COR-L47 (cell line): ENCODE data around the gene LYRM9.
"Not testable (repeated sequence)": the region's sequence is repeated elsewhere in the genome, so short reads cannot be mapped to it uniquely, and the experiment has no call there.

Experiments
- DNase-seq: peaks from one replicate; lab custom pipeline; 2025; lab: John Stamatoyannopoulos, UW

Gene LYRM9

GRCh38 chr17:27839571-27840405 is 53.4 kb downstream of the LYRM9 start:
- not testable (repeated sequence) for DNase-seq

GRCh38 chr17:27838607-27839006 is 54.6 kb downstream of the LYRM9 start:
- not testable (repeated sequence) for DNase-seq

GRCh38 chr17:27837769-27838168 is 55.4 kb downstream of the LYRM9 start:
- not testable (repeated sequence) for DNase-seq

GRCh38 chr17:27836651-27837050 is 56.5 kb downstream of the LYRM9 start:
- DNase-seq = no peak

DNA sequence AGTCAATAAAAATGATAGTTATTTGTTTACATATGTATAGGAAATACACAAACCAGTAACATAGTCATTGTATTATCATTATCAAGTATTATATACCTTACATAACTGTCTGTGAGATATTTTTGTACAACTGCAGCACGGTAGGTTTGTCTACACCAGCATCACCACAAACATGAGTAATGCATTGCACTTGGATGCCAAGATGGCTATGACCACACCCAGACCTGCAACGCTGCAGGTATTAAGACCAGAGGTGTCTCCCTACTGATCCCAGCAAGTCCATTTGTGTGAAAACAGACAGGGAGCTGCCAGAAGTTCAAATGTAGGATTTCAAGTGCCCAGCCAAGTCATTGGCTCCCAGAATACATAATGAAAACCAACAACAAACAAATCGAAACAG is 58.6 kb downstream of the LYRM9 start:
- DNase-seq = no peak

DNA sequence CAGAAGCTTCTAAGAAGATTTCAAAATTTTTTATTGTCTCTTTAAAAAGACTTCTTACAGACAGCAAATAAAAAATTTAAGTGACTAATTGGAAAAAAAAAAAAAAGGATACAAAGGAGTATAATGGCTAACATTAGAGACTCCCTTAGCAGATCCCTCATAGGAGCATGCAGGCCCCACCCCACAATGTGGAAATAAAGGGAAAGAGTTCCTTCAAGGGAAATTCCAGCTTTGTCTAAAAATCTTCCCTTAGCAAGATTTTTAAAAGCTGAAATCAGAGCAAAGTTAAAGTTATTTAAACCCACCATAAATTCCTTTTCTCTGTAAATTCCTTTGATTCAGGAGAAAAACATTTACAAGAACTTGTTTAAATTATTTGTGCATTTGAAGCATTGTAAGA is 60.3 kb downstream of the LYRM9 start:
- DNase-seq = no peak

DNA sequence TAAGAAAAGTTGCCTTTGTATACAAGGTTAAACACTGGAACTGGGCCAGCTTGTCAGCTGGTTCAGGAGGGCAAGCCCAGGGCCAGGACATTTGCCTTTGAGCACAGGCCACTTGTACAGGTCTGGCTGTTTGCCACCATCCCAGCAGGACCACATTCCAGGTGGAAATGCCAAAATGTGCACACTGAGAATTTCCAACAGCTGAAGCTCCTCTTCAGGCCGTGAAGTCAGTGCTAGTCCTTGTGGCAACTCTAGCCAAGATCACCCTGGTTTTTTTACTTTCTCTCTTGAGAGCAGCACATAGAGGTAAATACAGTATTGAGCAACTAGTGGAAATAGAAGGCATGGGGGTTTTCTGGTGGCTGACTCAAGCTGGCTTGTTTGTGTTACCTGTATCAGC is 63.3 kb downstream of the LYRM9 start:
- DNase-seq = not testable (repeated sequence)

DNA sequence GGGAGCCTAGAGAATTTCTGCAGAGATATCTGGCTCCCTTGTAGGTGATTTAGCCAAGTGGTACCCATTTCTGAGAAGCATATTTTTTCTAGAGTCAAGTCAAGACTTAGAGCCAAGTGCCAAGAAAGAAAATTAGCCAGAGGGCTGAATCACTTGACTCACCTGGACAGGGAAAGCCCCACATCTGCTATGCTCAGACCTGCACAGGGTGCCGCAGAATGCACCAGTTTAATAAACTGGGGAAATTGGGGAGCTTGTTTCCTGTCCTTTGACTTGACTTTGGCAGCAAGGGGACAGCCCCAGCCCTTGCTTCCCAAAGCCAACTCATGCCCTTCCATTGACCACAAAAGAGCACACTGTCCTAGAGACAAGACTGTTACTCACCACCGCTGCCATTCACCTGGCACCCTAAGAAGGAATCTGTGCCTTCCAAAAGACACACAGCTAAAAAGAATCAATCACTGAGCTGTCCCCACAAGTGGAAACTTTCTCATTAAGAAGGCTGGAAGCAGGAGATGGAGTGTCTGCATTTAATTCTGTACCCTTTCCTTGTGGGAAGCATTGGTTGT is 63.9 kb downstream of the LYRM9 start:
- DNase-seq = not testable (repeated sequence)
